MCF 10A (cell line): ENCODE results near the gene GBP4. TPM values are rescaled to one million over a fixed set of nuclear protein-coding genes. Genes with fewer than 3 reads are reported as not detected.

Experiments
- BruUV-seq: library from RNA; stranded (reverse); fragments of 400-500 nt; replicated peaks from 2 replicates; lab custom pipeline; 2021; lab: Mats Ljungman, UMichigan
- CTCF ChIA-PET: fragments of 300-600 bp; sonication (Branson Sonifier 250); formaldehyde crosslinking; extraction: SDS; loops from one replicate; lab custom pipeline; 2021; ENCODE audit warnings: antibody characterized with exemption, inconsistent platforms; lab: Yijun Ruan, JAX
- POLR2A ChIA-PET: fragments of 300-600, 350-650 bp; sonication (Branson Sonifier 250); formaldehyde crosslinking; extraction: SDS; loops from one replicate; lab custom pipeline; 2020; ENCODE audit warnings: antibody characterized with exemption, inconsistent platforms; lab: Yijun Ruan, JAX
- DNase-seq: peaks from one replicate; pipeline ENCODE4 v3.0.0-alpha.2; 2018; ENCODE audit not compliant: unreplicated experiment
- H3K27ac Mint-ChIP-seq: one replicate; pipeline ENCODE4 v1.8.0; 2022; ENCODE audit warnings: mild to moderate bottlenecking, low read depth, mixed read lengths; ENCODE audit not compliant: unreplicated experiment
- H3K27me3 Mint-ChIP-seq: one replicate; pipeline ENCODE4 v1.8.0; 2022; ENCODE audit warnings: mixed read lengths; ENCODE audit not compliant: insufficient read depth, unreplicated experiment
- H3K36me3 Mint-ChIP-seq: one replicate; pipeline ENCODE4 v1.8.0; 2022; ENCODE audit warnings: mild to moderate bottlenecking, moderate library complexity, mixed read lengths; ENCODE audit not compliant: insufficient read depth, unreplicated experiment
- H3K4me1 Mint-ChIP-seq: one replicate; pipeline ENCODE4 v1.8.0; 2022; ENCODE audit warnings: mixed read lengths; ENCODE audit not compliant: insufficient read depth, unreplicated experiment
- H3K4me3 Mint-ChIP-seq: one replicate; pipeline ENCODE4 v1.8.0; 2022; ENCODE audit warnings: mild to moderate bottlenecking, moderate library complexity, mixed read lengths; ENCODE audit not compliant: unreplicated experiment
- H3K9me3 Mint-ChIP-seq: one replicate; pipeline ENCODE4 v1.8.0; 2022; ENCODE audit warnings: mixed read lengths; ENCODE audit not compliant: unreplicated experiment
- CTCF ChIP-seq: fragments of 200-600 bp; IDR thresholded peaks from one replicate; pipeline ENCODE4 v1.8.0; 2022; ENCODE audit warnings: antibody characterized with exemption, mild to moderate bottlenecking; ENCODE audit not compliant: unreplicated experiment
- intact Hi-C: fragments of 100-400 bp; cut with micrococcal nuclease; formaldehyde crosslinking; loops from 2 replicates; pipeline ENCODE4 v1.14.1; 2022
- total RNA-seq: library from RNA; stranded (reverse); gene quantifications from 2 replicates; pipeline ENCODE4 v1.2.3, GENCODE V29; 2022

The GBP4 gene
- total RNA-seq, 1 experiment from 2014 or later, result 0.05 TPM

GRCh38 chr1:89195476-89195875, 3.3 kb downstream of the GBP4 start:
- BruUV-seq, result no TSS peak
- no peak for TF ChIP-seq CTCF
- H3K4me3 Mint-ChIP-seq, result no peak overlapping the region
- no peaks in the 10 kb centered on the region for H3K4me1 Mint-ChIP-seq
- H3K9me3 Mint-ChIP-seq, result no peaks in the 10 kb centered on the region
- POLR2A ChIA-PET, result no interaction called here
- intact Hi-C loops, result no loop called here
- no peaks in the 10 kb centered on the region for H3K27me3 Mint-ChIP-seq
- H3K27ac Mint-ChIP-seq, result no peak overlapping the region
- CTCF ChIA-PET, result no interaction called here
- no peak for DNase-seq
- H3K36me3 Mint-ChIP-seq, result no peaks in the 10 kb centered on the region

GRCh38 chr1:89191314-89191713, 7.4 kb downstream of the GBP4 start:
- H3K9me3 Mint-ChIP-seq, result no peaks in the 10 kb centered on the region

GRCh38 chr1:89190017-89190416, 8.7 kb downstream of the GBP4 start:
- intact Hi-C loops, result no loop called here
- no peaks in the 10 kb centered on the region for H3K27me3 Mint-ChIP-seq
- no peak for TF ChIP-seq CTCF
- H3K36me3 Mint-ChIP-seq, result no peaks in the 10 kb centered on the region
- no peak for DNase-seq
- H3K4me3 Mint-ChIP-seq, result no peak overlapping the region
- H3K27ac Mint-ChIP-seq, result no peak overlapping the region
- ChIA-PET POLR2A (no interaction called here), CTCF (interaction anchor here (1.0 kb wide), 1 partner anchor 206 kb away, joined by 5 read pairs; no protein-coding TSS in a partner anchor)
- no peaks in the 10 kb centered on the region for H3K4me1 Mint-ChIP-seq
- BruUV-seq, result no TSS peak
- no peaks in the 10 kb centered on the region for H3K9me3 Mint-ChIP-seq

More at GRCh38 chr1:89191314-89191713, 7.4 kb downstream of the GBP4 start:
- H3K27me3 Mint-ChIP-seq, result no peaks in the 10 kb centered on the region
- ChIA-PET CTCF (no interaction called here), POLR2A (no interaction called here)
- TF ChIP-seq CTCF, result no peak
- DNase-seq, result no peak
- H3K4me1 Mint-ChIP-seq, result no peaks in the 10 kb centered on the region
- H3K27ac Mint-ChIP-seq, result no peak overlapping the region
- H3K36me3 Mint-ChIP-seq, result no peaks in the 10 kb centered on the region
- no TSS peak for BruUV-seq
- H3K4me3 Mint-ChIP-seq, result no peak overlapping the region
- intact Hi-C loops, result no loop called here

- intact Hi-C loops, result no loop called here
- no peak for TF ChIP-seq CTCF
- ChIA-PET CTCF (interaction anchor here (1.0 kb wide), 1 partner anchor 10 kb away, joined by 3 read pairs; no protein-coding TSS in a partner anchor), POLR2A (no interaction called here)
- no TSS peak for BruUV-seq
- Mint-ChIP-seq H3K4me1 (peaks cover 6% of the 10 kb centered on the region), H3K27me3 (no peaks in the 10 kb centered on the region), H3K9me3 (no peaks in the 10 kb centered on the region), H3K27ac (no peak overlapping the region), H3K4me3 (no peak overlapping the region), H3K36me3 (no peaks in the 10 kb centered on the region)
- DNase-seq, result no peak
Observed at GRCh38 chr1:89179343-89179742, 19.4 kb downstream of the GBP4 start.
